ENCODE measurements around the gene PDE6G.

The PDE6G gene

DNA sequence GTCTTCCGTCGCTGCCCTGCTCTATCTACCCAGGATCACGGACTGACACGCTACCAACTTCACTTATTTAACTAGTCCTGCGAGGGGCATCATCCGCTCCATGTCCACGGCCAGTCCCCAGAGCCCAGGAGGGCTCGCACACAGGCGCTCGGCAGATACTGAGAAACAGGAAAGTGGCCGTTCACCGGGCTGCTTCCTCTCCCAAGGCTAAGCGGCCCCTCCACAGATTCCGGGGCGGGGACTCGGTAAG is 9.7 kb upstream of the PDE6G start:
- CTCF ChIA-PET: no interaction called here
- POLR2A ChIA-PET (ENCODE audit: low non-redundant PET): interaction anchor here (1.6 kb wide), 1 partner anchor 10 kb away, joined by 3 read pairs; the partner anchor contains the start of gene PDE6G
- H3K27ac ChIP-seq: peak overlapping the region; percentile 86
- DNase-seq (ENCODE audit: low spot score): no peak
- TF ChIP-seq, protein P1, sequence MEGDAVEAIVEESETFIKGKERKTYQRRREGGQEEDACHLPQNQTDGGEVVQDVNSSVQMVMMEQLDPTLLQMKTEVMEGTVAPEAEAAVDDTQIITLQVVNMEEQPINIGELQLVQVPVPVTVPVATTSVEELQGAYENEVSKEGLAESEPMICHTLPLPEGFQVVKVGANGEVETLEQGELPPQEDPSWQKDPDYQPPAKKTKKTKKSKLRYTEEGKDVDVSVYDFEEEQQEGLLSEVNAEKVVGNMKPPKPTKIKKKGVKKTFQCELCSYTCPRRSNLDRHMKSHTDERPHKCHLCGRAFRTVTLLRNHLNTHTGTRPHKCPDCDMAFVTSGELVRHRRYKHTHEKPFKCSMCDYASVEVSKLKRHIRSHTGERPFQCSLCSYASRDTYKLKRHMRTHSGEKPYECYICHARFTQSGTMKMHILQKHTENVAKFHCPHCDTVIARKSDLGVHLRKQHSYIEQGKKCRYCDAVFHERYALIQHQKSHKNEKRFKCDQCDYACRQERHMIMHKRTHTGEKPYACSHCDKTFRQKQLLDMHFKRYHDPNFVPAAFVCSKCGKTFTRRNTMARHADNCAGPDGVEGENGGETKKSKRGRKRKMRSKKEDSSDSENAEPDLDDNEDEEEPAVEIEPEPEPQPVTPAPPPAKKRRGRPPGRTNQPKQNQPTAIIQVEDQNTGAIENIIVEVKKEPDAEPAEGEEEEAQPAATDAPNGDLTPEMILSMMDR (conservative IDR thresholded peaks at IDR 0.05; ENCODE audit: low read depth): no peak

DNA sequence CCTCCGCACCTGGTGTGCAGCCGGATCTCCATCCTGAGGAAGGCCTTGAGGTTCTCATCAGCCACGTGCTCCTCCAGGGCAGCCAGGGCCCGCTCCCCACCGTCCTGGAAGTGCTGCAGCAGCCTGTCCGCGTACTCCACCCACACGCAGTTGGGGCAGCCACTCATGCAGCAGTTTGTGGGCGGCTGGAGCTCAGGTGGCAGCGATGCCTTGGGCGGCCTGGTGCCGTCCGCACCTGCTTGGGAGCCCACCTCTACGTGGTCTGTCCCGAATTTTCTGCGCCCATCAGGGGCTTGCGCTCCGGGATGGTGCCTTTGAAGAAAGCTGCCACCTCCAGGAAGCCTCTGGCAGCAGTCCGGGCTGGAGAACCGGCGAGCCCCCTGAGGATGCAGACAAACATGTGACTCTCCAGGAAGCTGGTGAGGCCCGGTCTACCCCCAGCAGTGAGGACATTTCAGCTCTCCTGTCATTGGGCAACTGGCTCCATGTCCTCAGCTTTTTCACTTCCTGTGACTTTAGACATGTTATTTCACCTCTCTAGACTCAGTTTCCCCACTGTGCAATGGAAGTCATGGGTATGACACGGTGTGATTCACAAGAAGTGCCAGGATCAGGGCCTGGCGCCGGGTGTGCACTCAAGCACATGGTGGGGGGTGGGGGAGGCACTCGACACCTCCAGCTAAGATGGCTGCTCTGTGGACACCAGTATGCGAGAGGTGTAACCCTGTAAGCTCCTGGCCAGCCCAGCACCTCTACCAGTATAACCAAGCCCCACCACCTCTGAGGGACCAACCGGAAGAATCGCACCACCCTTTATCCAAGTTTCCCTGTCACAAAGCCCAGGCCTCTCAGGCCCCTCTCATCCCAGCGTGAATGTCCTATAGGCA is 9.1 kb upstream of the PDE6G start:
- POLR2A ChIA-PET (ENCODE audit: low non-redundant PET): interaction anchor here (0.8 to 1.6 kb wide), 2 partner anchors 9 to 29 kb away, joined by 3 to 4 read pairs; partner anchors contain the start of gene PDE6G
- TF ChIP-seq, protein P1 (conservative IDR thresholded peaks at IDR 0.05; ENCODE audit: low read depth): no peak
- CTCF ChIA-PET: no interaction called here
- DNase-seq (ENCODE audit: low spot score): peak; percentile 20
- H3K27ac ChIP-seq: peak overlapping the region; percentile 86

DNA sequence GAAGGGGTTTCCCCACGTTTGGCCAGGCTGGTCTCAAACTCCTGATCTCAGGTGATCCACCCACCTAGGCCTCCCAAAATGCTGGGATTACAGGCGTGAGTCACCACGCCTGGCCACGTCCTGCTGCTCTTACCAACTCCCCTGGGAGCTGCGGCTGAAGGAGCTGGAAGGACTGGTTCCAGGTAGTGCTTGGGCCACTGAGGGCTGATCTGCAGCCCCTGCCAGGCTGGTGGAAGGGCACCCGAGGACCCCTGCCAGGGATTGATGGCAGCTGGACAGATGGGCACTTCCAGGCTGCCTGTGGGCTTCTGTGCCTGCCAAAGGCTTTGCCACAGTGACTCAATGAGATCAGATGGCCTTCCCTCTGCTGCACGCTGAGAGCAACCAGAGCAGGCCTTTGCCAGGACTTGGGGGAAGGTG is 7.7 kb upstream of the PDE6G start:
- POLR2A ChIA-PET (ENCODE audit: low non-redundant PET): no interaction called here
- peak overlapping the region; percentile 86 for H3K27ac ChIP-seq
- no peak for DNase-seq (ENCODE audit: low spot score)
- TF ChIP-seq, protein P1 (conservative IDR thresholded peaks at IDR 0.05; ENCODE audit: low read depth): no peak
- CTCF ChIA-PET: no interaction called here

DNA sequence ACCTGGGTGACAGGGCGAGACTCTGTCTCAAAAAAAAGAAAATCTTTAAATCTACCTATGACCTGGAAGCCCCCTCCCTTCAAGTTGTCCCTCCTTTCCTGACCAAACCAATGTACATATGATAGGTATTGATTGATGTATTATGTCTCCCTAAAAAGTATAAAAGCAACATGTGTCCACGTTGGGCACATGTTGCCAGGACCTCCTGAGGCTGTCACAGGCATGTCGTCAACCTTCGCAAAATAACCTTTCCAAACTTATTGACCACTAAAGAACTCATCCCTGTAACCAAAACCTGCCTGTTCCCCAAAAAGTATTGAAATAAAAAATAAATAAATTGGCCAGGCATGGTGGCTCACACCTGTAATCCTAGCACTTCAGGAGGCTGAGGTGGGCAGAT is 5.7 kb upstream of the PDE6G start:
- CTCF ChIA-PET: no interaction called here
- DNase-seq (ENCODE audit: low spot score): no peak
- POLR2A ChIA-PET (ENCODE audit: low non-redundant PET): no interaction called here

DNA sequence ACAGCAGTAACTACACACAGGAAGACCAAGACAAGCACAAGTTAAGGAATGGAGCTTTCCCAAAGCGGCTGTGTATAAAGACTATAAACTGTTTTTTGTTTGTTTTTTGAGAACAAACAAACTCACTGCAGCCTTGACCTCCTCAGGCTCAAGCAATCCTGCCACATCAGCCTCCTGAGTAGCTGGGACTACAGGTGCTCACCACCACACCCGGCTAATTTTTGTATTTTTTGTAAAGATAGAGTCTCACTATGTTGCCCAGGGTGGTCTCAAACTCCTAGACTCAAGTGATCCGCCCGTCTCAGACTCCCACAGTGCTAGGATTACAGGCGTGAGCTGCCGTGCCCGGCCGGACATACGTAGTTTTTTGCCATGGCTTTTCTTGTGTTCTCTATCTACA is 4.1 kb upstream of the PDE6G start:
- H3K27ac ChIP-seq: no peak overlapping the region
- CTCF ChIA-PET: interaction anchor here (0.5 kb wide), 1 partner anchor 46 kb away, joined by 3 read pairs; no protein-coding TSS in a partner anchor

More for the DNA sequence above, 5.7 kb upstream of the PDE6G start:
- H3K27ac ChIP-seq: no peak overlapping the region
- TF ChIP-seq, protein P1 (conservative IDR thresholded peaks at IDR 0.05; ENCODE audit: low read depth): no peak

DNA sequence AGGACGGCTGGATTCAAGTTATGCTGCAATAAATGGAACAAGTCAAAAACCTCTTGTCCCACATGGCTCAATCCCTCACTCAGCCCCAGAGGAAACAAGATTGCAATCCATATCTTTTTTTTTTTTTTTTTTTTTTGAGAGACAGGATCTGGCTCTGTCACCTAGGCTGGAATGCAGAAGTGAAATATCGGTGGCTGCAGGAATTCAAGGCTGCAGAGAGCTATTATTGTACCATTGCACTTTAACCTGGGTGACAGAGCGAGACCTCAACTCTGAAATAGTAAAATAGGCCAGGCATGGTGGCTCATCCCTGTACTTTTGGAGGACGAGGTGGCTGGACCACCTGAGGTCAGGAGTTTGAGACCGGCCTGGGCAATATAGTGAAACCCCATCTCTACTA is 2.7 kb upstream of the PDE6G start:
- DNase-seq (ENCODE audit: low spot score): no peak
- no peak overlapping the region for H3K27ac ChIP-seq
- ChIA-PET POLR2A (ENCODE audit: low non-redundant PET) (interaction anchor here (0.7 kb wide), 1 partner anchor 23 kb away, joined by 3 read pairs; no protein-coding TSS in a partner anchor), CTCF (interaction anchor here (0.5 kb wide), 1 partner anchor 11 kb away, joined by 3 read pairs; no protein-coding TSS in a partner anchor)
- TF ChIP-seq, protein P1 (conservative IDR thresholded peaks at IDR 0.05; ENCODE audit: low read depth): no peak

More for the DNA sequence above, 4.1 kb upstream of the PDE6G start:
- POLR2A ChIA-PET (ENCODE audit: low non-redundant PET): no interaction called here
- TF ChIP-seq, protein P1 (conservative IDR thresholded peaks at IDR 0.05; ENCODE audit: low read depth): no peak
- DNase-seq (ENCODE audit: low spot score): no peak
